Type B pancreatic cell (in vitro differentiated cells): ENCODE results near the gene CDK16. TPM values are rescaled to one million over a fixed set of nuclear protein-coding genes. Genes with fewer than 3 reads are reported as not detected.

Experiments used
- DNase-seq: peaks from one replicate; pipeline ENCODE4 v3.0.0; 2021; ENCODE audit warnings: mixed read lengths; ENCODE audit not compliant: unreplicated experiment; ENCODE audit errors: extremely low spot score
- H3K27ac Mint-ChIP-seq: 2 replicates; pipeline ENCODE4 v1.8.0; 2021; ENCODE audit warnings: mild to moderate bottlenecking, mixed read lengths
- H3K27me3 Mint-ChIP-seq: 2 replicates; pipeline ENCODE4 v1.8.0; 2021; ENCODE audit warnings: mixed read lengths
- H3K36me3 Mint-ChIP-seq: 2 replicates; pipeline ENCODE4 v1.8.0; 2021; ENCODE audit warnings: mixed read lengths
- H3K4me1 Mint-ChIP-seq: one replicate; pipeline ENCODE4 v1.8.0; 2021; ENCODE audit warnings: mixed read lengths; ENCODE audit not compliant: unreplicated experiment
- H3K4me3 Mint-ChIP-seq: 2 replicates; pipeline ENCODE4 v1.8.0; 2021; ENCODE audit warnings: mild to moderate bottlenecking, mixed read lengths
- H3K9me3 Mint-ChIP-seq: 2 replicates; pipeline ENCODE4 v1.8.0; 2021; ENCODE audit warnings: mixed read lengths
- CTCF ChIP-seq: fragments of 200-600 bp; sonication (generic); conservative IDR thresholded peaks from 2 replicates; pipeline ENCODE4 v1.5.0; 2021; ENCODE audit warnings: antibody characterized with exemption, mild to moderate bottlenecking
- total RNA-seq: library from RNA; stranded (reverse); gene quantifications from 2 replicates; pipeline ENCODE4 v1.2.1, GENCODE V29; 2021; ENCODE audit warnings: low replicate concordance

Gene CDK16
- total RNA-seq, 1 donor from 2014 or later: 234 TPM

DNA sequence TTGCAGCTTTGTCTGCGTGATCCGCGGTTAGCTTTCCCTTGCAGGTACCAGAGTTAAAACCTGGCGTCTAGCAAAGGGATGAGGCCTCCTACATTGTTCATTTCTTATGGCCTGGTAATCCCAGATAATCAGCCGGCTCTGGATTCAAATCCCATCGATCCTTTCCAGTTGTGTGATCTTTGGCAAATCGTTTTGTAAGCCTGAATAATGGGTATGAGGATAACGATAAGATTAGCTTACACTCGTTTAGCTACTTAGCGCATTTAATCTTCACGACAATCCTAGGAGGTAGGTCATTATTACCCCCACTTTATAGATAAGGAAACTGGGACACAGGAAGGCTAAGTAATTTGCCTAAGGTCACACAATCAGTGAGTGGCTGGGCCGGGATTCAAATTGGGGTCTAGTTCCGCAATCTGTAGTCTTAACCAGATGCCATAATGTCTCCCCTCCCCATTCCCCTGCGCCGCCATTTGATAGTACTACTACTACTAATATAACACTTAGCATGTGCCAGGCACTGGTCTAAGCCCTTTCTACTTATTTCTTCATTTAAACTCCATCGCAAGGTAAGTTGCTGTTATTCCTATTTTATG lies 26.6 kb upstream of the CDK16 start:
- TF ChIP-seq CTCF: no peak
- no peaks in the 10 kb centered on the region for H3K27me3 Mint-ChIP-seq
- H3K9me3 Mint-ChIP-seq: no peaks in the 10 kb centered on the region
- no peak for DNase-seq
- H3K27ac Mint-ChIP-seq: peak overlapping the region; percentile 77
- H3K4me1 Mint-ChIP-seq: peaks cover 34% of the 10 kb centered on the region
- H3K36me3 Mint-ChIP-seq: peaks cover 23% of the 10 kb centered on the region
- peak overlapping the region; percentile 96 for H3K4me3 Mint-ChIP-seq

GRCh38 chrX:47193475-47194193 lies 24.8 kb upstream of the CDK16 start, which contains the start of gene UBA1:
TSS of gene UBA1 (plus strand) at chrX:47193829. CDS start at chrX:47198803, 4,974 bp downstream.
- H3K27ac Mint-ChIP-seq: peak within 1 kb of the TSS; percentile 99
- peak; percentile 97 for DNase-seq
- peak within 1 kb of the TSS; percentile 100 for H3K4me3 Mint-ChIP-seq
- TF ChIP-seq CTCF: peak; percentile 97
- peaks cover 52% of the 10 kb centered on the region for H3K4me1 Mint-ChIP-seq
- no peaks in the 10 kb centered on the region for H3K9me3 Mint-ChIP-seq
- H3K36me3 Mint-ChIP-seq: peaks cover 30% of the 10 kb centered on the region
- no peaks in the 10 kb centered on the region for H3K27me3 Mint-ChIP-seq

- H3K27ac Mint-ChIP-seq: peak overlapping the region; percentile 99
- H3K27me3 Mint-ChIP-seq: no peaks in the 10 kb centered on the region
- H3K9me3 Mint-ChIP-seq: no peaks in the 10 kb centered on the region
- H3K36me3 Mint-ChIP-seq: peaks cover 34% of the 10 kb centered on the region
- no peak for DNase-seq
- H3K4me1 Mint-ChIP-seq: peaks cover 54% of the 10 kb centered on the region
- no peak for TF ChIP-seq CTCF
- peak overlapping the region; percentile 100 for H3K4me3 Mint-ChIP-seq
Measured at GRCh38 chrX:47194194-47194787, 24.2 kb upstream of the CDK16 start.

DNA sequence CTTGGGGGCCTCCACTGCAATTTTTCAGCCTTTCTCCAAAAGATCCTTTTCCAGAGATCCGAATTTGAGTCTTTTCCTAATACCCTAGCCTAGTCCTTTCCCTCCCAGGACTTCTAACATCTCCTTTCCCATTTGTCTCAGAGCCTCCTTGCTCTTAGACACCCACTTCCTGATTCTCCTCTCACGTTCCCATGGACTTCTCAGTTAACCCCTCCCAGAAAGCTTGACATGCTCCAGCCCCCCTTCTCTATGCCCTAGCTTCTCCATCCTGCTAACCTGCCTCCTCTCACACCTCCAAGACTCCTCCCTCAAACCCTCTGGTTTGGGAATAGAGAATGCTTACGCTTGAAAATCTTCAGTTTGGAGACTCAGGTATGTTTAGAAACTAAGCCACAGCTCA lies 22.4 kb upstream of the CDK16 start:
- Mint-ChIP-seq H3K9me3 (no peaks in the 10 kb centered on the region), H3K27ac (peak overlapping the region; percentile 99)

DNA sequence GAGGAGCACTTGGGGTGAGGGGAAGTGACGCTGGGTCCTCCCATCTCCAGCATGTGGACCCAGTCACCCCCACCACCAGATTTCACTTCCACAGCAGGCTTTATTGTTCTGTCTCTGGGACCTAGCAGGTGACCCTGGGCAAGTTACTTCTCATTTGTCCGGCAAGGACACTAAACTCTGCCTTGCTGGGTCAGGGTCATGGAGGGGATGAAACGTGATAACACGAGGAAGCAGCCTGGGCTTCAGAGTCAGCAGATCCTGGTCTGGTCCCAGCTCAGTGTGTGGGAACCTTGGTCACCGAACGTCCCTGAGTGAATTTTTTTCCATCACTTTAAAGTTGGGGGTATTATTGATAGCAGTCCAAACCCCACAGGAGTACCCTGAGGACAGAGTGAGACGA lies 21.0 kb upstream of the CDK16 start:
- H3K36me3 Mint-ChIP-seq: peaks cover 55% of the 10 kb centered on the region
- no peaks in the 10 kb centered on the region for H3K27me3 Mint-ChIP-seq
- peaks cover 54% of the 10 kb centered on the region for H3K4me1 Mint-ChIP-seq
- peak overlapping the region; percentile 100 for H3K4me3 Mint-ChIP-seq
- TF ChIP-seq CTCF: no peak
- no peaks in the 10 kb centered on the region for H3K9me3 Mint-ChIP-seq
- DNase-seq: no peak
- peak overlapping the region; percentile 99 for H3K27ac Mint-ChIP-seq

More for the DNA sequence above, 22.4 kb upstream of the CDK16 start:
- no peak for DNase-seq
- Mint-ChIP-seq H3K4me3 (peak overlapping the region; percentile 100), H3K4me1 (peaks cover 54% of the 10 kb centered on the region), H3K27me3 (no peaks in the 10 kb centered on the region), H3K36me3 (peaks cover 42% of the 10 kb centered on the region)
- TF ChIP-seq CTCF: no peak
